ENCODE data around the gene CALHM2.

DNA sequence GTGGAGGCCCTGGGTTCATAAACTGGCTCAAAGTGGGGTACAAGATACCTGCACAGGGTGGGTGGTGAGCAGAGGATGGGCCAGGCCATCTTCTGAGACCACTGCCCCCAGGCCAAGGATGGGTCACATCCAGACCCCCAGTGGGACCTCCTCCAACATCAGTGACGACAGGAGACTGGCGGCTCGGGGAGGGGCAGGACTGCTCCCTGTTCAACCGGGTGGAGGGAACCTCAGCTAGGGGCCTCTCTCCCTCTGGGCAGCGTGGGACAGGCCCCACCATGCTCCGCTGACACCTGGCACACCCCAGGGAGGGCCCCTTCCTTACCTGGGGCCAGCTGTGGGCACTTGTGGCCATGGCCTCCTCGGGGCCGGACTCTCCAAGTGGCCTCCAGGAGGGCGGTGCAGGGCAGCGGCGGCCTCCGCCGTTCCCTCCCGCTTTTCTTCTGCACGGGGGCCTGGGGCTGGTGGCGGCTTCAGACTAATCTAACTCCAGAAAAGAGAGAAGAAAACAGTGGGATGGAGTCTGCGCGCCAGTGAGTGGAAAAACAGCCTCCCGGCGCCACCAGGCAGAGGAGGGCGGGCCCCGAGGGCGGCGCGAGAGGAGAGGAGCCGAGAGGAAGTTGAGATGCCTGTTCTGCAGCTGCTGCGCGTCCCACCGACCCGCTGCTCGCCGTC is at the start of gene CALHM2:
- TF ChIP-seq, protein P1, sequence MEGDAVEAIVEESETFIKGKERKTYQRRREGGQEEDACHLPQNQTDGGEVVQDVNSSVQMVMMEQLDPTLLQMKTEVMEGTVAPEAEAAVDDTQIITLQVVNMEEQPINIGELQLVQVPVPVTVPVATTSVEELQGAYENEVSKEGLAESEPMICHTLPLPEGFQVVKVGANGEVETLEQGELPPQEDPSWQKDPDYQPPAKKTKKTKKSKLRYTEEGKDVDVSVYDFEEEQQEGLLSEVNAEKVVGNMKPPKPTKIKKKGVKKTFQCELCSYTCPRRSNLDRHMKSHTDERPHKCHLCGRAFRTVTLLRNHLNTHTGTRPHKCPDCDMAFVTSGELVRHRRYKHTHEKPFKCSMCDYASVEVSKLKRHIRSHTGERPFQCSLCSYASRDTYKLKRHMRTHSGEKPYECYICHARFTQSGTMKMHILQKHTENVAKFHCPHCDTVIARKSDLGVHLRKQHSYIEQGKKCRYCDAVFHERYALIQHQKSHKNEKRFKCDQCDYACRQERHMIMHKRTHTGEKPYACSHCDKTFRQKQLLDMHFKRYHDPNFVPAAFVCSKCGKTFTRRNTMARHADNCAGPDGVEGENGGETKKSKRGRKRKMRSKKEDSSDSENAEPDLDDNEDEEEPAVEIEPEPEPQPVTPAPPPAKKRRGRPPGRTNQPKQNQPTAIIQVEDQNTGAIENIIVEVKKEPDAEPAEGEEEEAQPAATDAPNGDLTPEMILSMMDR (IDR thresholded peaks at IDR 0.05; ENCODE audit: low read depth, low read length, missing input control) = no peak
- no peak for TF ChIP-seq YY1 (IDR thresholded peaks at IDR 0.05)
